GM20000 (cell line): Measurements from ENCODE around the gene TARS3.
A peak's percentile ranks its signal among the peaks of the same experiment; 100 is the strongest.

Source experiments
- DNase-seq: peaks from one replicate; pipeline ENCODE4 v3.0.0; 2012; ENCODE audit warnings: low spot score
- TF ChIP-seq, protein P1 (sequence below): IDR thresholded peaks from 2 replicates; pipeline ENCODE4 v1.5.1; 2012; ENCODE audit warnings: mild to moderate bottlenecking, control low read depth; ENCODE audit errors: extremely low read depth, missing control alignments

Gene TARS3

DNA sequence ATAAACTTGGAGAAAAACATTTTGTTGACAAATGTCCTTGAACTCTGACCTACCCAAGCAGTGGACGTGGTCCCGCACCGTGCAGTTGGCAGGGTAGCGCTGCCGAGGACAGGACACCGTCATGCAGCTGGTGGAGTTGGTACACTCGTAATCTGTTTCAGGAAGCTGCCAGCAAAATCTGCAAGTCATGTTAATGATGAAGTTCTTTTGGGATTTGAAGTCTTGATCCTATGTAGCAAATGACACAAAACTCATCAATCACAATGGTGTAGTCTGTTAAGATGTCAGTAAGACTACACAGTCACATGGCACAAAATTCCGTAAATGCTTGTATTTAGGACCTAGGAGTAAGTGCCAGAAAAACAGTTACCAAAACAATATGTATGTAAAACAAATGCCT lies 77.6 kb downstream of the TARS3 start:
- DNase-seq = no peak
- TF ChIP-seq, protein P1, sequence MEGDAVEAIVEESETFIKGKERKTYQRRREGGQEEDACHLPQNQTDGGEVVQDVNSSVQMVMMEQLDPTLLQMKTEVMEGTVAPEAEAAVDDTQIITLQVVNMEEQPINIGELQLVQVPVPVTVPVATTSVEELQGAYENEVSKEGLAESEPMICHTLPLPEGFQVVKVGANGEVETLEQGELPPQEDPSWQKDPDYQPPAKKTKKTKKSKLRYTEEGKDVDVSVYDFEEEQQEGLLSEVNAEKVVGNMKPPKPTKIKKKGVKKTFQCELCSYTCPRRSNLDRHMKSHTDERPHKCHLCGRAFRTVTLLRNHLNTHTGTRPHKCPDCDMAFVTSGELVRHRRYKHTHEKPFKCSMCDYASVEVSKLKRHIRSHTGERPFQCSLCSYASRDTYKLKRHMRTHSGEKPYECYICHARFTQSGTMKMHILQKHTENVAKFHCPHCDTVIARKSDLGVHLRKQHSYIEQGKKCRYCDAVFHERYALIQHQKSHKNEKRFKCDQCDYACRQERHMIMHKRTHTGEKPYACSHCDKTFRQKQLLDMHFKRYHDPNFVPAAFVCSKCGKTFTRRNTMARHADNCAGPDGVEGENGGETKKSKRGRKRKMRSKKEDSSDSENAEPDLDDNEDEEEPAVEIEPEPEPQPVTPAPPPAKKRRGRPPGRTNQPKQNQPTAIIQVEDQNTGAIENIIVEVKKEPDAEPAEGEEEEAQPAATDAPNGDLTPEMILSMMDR = no peak

DNA sequence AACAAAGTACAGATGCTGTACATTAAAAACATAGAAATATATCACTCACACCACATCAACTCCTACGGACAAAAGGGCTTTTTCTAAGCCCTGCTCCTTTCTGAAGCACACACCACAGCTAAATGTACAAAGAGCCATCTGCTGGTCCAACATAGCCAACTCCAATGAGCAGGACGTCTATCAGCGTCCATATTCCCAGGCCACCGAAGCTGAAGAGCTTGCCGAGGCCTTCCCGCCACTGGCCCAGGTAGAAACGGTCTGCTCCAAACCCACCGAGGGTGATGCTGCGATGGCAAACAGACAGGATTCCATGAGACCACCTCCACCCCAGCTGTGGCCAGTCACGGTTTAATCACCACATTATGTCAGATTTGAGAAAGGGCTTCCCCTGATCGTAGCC lies 81.9 kb downstream of the TARS3 start:
- TF ChIP-seq, protein P1 = no peak
- DNase-seq = no peak

DNA sequence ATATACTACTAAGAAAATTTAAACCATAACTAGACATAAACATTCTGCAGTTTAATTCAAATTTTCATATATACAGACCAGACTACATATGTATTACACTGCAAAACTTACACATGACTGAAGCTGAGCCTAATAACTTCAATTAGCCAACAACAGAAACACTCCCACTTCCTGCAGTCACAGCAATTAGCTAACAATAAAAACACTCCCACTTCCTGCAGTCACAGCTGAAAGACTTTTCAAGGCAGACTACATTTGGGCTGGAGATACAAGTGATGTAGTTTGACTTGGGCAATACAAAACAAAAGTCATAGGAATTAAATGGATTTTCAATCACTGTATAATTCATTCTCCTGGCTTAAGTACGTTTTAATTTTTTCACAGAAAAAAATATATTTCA lies 82.4 kb downstream of the TARS3 start:
- peak; percentile 33 for DNase-seq
- TF ChIP-seq, protein P1 = no peak

DNA sequence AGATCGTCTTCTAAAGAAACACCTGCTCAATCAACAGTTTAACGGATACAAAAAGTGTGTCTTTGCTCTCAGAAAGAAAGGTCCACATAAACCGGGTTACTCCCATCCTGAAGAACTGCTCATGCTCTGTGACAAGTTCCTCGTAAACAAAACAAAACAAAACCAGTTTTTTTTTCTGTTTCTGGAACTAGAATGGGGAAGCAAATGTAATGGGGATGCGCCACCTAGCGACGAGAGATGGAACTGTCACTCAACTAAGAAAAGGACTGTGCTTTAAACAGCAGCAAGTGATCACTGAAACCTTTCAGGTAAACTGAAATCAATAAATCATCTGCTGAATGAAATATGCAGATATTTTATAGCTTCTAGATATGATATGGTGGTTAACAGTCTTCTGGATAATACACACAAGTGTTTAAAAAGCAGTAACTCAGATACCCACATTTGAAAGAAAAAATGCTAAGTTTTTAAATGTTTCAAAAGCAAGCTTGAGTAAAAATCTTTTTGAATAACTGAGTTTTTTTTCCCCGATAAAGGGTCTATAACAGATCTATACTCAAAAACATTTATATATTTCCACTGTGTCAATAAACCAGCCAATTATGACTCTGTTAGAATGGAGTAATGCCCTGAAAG lies 83.0 kb downstream of the TARS3 start:
- DNase-seq = peak; percentile 70
- TF ChIP-seq, protein P1 = peak; percentile 72

- TF ChIP-seq, protein P1 = no peak
- DNase-seq = no peak
Observed at GRCh38 chr15:101639667-101640066, 84.6 kb downstream of the TARS3 start.

DNA sequence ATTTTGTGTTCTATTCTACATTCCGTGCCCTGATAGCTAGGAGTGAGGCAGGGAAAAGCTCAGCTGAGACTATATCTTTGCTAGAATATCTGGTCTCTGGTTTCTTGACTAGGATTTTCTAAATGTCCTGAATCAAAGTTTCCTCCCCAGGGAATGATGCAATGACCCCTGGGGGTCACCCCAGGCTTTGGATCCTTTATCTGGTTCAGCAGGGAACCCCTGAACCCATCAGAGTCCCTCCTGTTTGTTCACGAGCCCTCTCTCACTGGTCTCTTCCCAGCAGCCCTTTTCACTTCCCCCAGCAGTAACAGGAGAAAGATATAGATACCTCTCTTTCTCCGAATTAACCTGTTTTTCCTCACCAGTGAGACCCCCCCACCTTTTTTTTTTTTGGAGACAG lies 86.4 kb downstream of the TARS3 start:
- DNase-seq = no peak
- TF ChIP-seq, protein P1 = no peak

DNA sequence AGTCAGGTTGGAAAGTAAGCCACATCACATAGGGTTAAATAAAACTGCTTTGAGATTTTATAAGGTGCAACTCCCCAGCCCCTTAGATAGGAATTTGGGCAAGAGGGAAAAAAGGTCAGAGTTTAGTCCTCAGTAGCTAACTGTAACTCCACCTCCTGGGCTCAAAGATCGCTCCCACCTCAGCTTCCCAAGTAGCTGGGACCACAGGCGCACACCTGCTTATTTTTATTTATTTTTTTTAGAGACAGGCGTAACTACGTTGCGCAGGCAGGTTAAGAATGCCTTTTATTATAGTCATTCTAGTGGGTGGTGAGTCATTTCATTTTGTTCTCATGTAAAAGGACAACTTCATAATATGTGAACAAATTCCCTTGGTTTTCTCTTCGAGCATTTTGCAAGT lies 86.8 kb downstream of the TARS3 start:
- DNase-seq = no peak
- TF ChIP-seq, protein P1 = no peak
